ELF-1 (cell line): ENCODE data around the gene ATP2C2.
"Not testable (repeated sequence)": the region's sequence is repeated elsewhere in the genome, so short reads cannot be mapped to it uniquely, and the experiment has no call there.

ENCODE experiments used
- DNase-seq: peaks from one replicate; pipeline ENCODE4 v3.0.0-alpha.2; 2016; ENCODE audit warnings: low read depth, low spot score

The ATP2C2 gene

DNA sequence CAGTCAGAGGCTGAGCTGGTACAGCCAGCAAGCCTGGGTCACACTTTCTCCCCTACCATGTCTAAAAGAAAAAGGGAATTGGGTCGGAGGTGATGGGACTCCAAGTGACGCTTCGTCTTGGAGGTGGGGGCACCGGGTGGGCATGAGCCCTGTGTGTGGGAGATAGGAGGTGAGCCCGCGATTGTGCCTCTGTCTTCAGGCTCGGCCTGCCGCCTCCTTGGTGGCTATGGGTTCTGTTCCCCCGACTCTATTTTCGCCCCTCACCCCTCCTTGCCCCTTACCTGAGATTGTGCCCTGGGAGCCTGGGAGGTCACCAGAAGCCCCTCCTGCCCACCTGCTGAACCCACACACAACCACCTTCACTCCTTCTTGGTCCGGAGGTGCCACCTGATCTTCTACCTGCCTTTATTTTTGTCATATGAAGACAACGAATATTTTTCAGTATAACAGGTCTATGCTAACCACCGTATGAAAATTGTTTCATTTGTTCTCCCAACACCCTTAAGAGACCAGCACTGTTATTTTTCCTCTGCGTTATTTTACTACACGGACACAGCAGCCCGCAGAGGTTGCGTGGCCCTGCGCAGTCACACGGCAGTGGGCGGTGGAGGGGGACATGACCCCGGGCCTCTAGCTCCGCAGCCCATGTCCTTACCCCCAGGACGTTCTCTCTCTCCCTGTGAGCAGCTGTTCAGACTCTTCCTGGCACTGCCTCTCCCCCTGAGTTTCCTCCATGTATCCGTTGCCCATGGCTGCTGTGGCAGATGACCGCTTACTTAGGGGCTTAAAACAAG, 49.9 kb downstream of the ATP2C2 start:
- no peak for DNase-seq

- DNase-seq, result no peak
Observed at GRCh38 chr16:84419730-84420129, 51.4 kb downstream of the ATP2C2 start.

DNA sequence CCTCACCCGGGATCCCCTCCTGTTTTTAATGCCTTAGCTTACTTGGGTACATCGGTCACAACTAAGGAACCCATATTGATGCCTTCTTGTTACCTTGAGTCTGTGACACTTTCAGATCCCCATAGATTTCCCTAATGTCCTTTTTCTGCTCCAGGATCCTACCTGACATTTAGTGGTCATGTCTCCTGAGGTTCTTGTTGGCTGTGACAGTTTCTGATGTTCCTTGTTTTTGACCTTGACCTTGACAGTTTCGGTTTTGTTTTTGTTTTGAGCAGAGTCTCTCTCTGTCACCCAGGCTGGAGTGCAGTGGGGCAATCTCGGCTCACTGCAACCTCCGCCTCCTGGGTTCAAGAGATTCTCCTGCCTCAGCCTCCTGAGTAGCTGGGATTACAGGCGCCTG, 52.2 kb downstream of the ATP2C2 start:
- not testable (repeated sequence) for DNase-seq

GRCh38 chr16:84421081-84421937, 53.0 kb downstream of the ATP2C2 start:
- no peak for DNase-seq

GRCh38 chr16:84421938-84422220, 53.5 kb downstream of the ATP2C2 start:
- DNase-seq, result no peak

DNA sequence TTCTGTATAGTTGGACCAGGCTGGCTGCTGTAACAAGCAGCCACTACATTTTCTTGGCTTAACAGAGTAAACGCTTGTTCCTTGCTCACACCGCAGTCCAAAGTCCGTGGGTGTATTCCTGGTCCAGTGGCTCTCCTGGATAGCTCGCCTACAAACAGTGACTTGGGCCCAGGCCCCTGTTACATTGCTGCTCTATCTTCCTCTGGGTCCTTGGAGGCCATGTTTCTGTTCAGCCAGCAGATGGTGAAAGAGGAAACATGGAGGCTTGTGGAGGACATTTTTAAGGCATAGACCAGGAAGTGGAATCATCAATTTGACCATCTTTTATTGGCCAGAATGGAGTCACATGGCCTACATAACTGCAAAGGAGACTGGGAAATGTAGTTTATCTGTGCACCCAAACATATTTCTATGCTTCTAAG, 55.1 kb downstream of the ATP2C2 start:
- DNase-seq, result peak; percentile 26

- DNase-seq, result no peak
Observed at GRCh38 chr16:84425696-84426095, 57.4 kb downstream of the ATP2C2 start.

DNA sequence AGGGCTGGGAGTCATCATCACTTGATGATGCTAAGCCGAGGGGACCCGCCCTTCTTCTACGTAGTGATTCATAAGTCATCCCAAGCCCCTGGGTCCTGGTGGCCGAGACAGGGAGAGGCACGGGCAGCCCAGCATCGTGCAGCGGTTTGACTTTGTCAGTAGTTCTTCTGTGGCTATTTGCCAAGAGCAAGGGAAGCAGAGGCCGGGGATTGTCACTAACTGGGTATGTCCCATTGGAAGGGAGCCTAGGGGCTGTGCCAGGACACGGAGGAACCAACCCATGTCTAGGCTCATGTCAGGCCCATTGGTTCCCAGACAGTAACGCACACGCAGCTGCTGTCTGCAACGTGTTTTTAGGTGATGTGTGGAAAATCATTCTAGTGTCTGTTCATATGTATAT, 58.5 kb downstream of the ATP2C2 start:
- no peak for DNase-seq

DNA sequence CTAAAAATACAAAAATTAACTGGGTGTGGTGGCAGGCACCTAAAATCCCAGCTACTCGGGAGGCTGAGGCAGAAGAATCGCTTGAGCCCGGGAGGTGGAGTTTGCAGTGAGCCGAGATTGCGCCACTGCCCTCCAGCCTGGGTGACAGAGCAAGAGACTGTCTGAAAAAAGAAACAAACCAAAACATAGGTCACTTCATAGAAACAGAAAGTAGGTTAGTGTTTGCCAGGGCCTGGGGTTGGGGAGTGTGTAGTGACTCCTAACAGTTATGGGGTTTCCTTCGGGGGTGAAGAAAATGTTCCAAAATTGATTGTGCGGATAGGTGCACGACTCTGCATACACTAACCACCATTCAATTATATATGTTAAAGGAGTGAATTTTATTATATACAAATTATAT, 59.2 kb downstream of the ATP2C2 start:
- DNase-seq, result no peak

- no peak for DNase-seq
Observed at GRCh38 chr16:84430860-84431259, 62.5 kb downstream of the ATP2C2 start.

GRCh38 chr16:84434800-84435199, 66.5 kb downstream of the ATP2C2 start:
- DNase-seq, result no peak

- no peak for DNase-seq
Observed at GRCh38 chr16:84436196-84436595, 67.9 kb downstream of the ATP2C2 start.

- DNase-seq, result no peak
Observed at GRCh38 chr16:84438971-84439696, 70.8 kb downstream of the ATP2C2 start.

- no peak for DNase-seq
Observed at GRCh38 chr16:84442416-84443145, 74.2 kb downstream of the ATP2C2 start.

- no peak for DNase-seq
Observed at GRCh38 chr16:84443166-84443802, 74.9 kb downstream of the ATP2C2 start.

DNA sequence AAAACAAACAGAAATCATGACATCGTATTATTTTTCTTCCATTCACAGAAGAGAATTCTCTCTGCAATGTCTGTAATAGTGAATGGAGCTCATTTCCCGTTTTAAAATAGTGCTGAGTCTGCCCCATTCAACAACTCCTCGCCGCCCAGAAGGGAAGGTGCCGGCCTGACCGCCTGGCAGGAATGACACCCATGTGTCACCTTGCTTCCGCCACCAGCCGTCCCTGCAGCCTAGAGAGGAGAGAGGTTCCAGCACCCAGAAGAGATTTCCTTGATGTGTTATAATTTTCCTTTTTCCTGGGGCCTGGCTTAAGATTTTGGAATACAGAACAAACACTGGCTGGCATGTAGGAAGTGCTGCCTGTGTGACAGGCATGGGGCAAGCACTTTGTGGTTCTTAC, 76.1 kb downstream of the ATP2C2 start:
- no peak for DNase-seq

GRCh38 chr16:84446084-84446483, 77.7 kb downstream of the ATP2C2 start:
- no peak for DNase-seq

DNA sequence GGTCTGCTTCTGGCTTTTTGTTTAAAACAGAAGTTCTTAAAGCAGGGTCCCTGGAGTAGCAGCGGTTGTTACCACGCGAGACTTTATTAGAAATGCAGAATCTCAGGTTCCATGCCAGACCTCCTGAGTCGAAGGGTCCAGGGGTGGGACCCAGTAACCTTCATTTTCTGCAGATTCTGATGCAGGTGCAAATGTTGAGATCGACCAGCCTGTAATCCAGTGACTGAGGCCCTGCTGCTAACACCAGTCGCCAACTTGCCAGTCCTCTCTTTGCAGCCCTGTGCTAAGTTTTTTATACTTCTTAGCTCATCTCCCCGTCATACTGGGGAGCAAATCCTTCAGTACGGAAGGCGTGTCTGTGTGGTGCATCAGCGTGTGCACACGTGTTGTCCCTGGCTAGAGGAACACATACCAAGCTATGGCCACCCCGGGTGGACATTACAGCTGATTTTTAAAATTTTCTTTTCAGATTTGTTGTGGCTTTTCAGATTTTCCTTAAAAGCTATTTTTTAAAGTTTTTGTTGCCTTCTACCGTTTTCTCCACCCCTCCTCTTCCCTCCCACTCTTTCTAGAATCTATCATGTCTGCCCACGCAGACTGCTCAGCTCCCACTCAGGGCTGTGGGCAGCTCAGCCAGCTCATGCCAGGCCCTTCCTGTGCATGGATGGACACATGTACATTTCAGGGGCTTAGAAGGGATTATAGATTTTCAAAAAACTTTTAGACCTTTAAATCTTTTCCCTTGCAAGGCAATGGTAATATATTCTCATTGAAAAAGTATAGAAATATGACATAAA, 78.5 kb downstream of the ATP2C2 start:
- DNase-seq, result no peak

GRCh38 chr16:84448444-84448843, 80.1 kb downstream of the ATP2C2 start:
- no peak for DNase-seq
